Astrocyte of the spinal cord (primary cell): ENCODE results near the gene IL18R1.
A peak's percentile ranks its signal among the peaks of the same experiment; 100 is the strongest.

ENCODE experiments used
- DNase-seq: peaks from one replicate; pipeline ENCODE4 v3.0.0; 2011; ENCODE audit warnings: low read depth, low spot score
- H3K4me3 ChIP-seq: 2 replicates; pipeline ENCODE4 v1.5.1; 2011; ENCODE audit warnings: low read depth, mild to moderate bottlenecking, low read length, moderate library complexity
- CTCF ChIP-seq: IDR thresholded peaks from 2 replicates; pipeline ENCODE4 v1.5.1; 2012; ENCODE audit warnings: low read depth, mild to moderate bottlenecking, low read length, inconsistent platforms
- in situ Hi-C: cut with HindIII; loops from 2 replicates; pipeline ENCODE4 v1.10.0; 2017; ENCODE audit warnings: low sequenced_read_pairs

The IL18R1 gene

DNA sequence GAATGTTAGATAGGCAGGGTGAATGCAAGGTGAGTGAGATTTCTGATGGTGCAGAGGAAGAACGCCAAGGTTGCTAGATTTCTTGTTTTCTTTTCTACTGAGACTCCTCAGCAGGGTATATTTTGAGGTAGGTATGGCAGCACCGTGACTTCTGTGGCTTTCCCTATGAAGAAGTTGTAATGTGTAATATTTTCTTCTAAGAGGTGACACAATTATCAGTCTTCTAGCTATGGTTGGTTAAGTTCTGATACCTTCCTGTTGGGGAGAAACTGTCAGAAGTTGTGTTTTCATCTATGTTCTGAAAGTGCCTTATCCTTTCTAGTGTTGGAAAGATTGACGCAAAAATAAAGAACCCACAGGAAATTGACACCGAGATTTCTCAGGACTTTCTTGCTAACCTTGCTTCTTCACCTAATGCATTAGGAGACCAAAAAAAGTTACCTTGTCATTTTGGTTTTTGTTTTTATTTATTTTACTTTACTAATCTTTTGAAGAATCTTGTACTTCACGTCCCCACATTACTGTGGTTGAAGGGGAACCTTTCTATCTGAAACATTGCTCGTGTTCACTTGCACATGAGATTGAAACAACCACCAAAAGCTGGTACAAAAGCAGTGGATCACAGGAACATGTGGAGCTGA is 11.9 kb downstream of the IL18R1 start:
- in situ Hi-C loops: no loop called here
- no peak overlapping the region for H3K4me3 ChIP-seq
- TF ChIP-seq CTCF: no peak
- DNase-seq: no peak

DNA sequence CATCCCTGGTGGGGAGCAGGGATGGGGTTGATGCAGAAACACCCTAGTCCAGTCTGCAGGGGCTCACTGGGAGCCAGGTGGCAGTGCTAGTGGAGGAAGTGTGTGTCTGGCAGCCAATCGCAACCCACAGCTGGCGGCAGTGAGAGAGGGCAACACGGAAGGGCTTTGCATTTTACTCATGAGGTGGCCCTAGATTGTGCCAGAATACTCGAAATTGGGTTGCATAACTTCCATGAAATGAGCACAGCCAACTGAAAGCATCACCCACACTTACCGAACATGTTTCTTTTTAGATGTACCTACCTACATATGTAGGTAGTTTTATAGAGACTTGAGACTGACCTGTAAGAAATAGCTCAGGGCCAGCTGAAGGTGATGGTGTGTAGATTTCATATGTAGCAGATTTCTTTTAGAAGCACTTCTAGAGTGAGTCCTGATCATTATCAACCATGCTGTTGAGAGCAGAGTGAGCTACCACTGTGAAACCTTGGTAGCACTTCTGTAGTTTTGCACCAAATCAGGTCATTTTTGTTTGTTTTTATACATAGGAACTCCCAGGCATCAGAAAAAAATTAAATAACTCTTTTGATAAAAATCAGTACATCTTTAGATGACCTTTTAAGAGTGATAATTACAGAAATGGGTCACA is 13.0 kb downstream of the IL18R1 start:
- DNase-seq: no peak
- in situ Hi-C loops: no loop called here
- no peak for TF ChIP-seq CTCF
- H3K4me3 ChIP-seq: no peak overlapping the region

DNA sequence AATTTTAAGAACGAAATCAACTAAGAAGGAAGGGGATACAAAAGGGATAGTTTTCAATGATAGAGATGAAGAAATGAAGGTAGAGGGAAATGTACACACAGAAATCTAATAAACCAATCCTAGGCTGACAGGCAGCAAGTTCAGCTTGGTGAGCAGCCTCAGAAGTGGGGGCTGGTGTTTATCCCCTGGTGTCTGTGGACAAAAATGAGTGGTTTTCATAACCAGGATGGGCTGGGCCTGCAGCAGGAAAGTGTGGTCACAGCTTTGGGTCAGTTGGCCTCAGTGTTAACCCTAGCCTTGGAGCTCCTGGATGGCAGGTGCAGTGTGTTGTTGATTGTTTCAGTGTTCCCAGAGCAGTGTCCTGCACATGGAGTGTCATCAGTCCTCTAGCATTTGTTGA is 14.3 kb downstream of the IL18R1 start:
- TF ChIP-seq CTCF: no peak
- in situ Hi-C loops: no loop called here
- no peak for DNase-seq
- no peak overlapping the region for H3K4me3 ChIP-seq

DNA sequence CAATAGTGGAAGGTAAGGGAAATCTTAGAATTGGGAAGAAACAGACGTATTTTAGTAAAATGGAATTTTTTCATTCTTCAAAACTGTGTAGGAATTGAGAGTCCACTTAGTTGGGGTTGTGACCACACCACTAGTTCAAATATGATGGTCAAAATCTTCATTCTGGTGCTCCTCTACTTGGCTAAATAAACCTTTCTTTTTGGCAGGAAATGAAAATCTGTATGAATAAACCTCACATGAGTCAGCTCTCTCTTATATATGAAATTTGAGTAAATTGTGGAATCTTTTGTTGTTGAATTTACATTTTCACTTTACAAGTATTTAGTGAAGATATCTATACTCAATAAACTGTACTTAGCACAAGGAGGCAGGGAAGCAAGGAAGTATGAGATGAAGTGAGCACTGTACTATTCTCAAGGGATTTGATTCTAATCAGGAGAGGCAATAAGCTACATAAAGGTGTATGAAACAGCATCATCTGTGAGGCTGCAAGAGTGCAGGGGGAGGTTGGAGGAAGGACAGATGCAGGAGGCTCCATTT is 20.5 kb downstream of the IL18R1 start:
- peak; percentile 4 for DNase-seq
- in situ Hi-C loops: no loop called here
- no peak for TF ChIP-seq CTCF
- H3K4me3 ChIP-seq: no peak overlapping the region

GRCh38 chr2:102383722-102384121 is 28.1 kb downstream of the IL18R1 start:
- in situ Hi-C loops: no loop called here
- DNase-seq: no peak
- no peak for TF ChIP-seq CTCF
- H3K4me3 ChIP-seq: no peak overlapping the region

GRCh38 chr2:102385522-102385921 is 29.9 kb downstream of the IL18R1 start:
- in situ Hi-C loops: no loop called here
- no peak for DNase-seq
- no peak overlapping the region for H3K4me3 ChIP-seq
- no peak for TF ChIP-seq CTCF
